Panc1 (cell line): ENCODE measurements around the gene SEPTIN8. TPM values are rescaled to one million over a fixed set of nuclear protein-coding genes. Genes with fewer than 3 reads are reported as not detected.

Experiments used
- ATAC-seq: fragments of 200-7000 bp; cut with Tn5 transposase; 2 replicates; pipeline ENCODE4 v1.9.1; 2020; ENCODE audit warnings: mild to moderate bottlenecking, moderate library complexity
- BruUV-seq: library from RNA; stranded (reverse); fragments of 400-500 nt; replicated peaks from 2 replicates; lab custom pipeline; 2021; lab: Mats Ljungman, UMichigan
- CTCF ChIA-PET: fragments of 300-600 bp; sonication (Branson Sonifier 250); formaldehyde crosslinking; loops from one replicate; lab custom pipeline; 2022; ENCODE audit warnings: antibody characterized with exemption; lab: Charles Lee
- POLR2A ChIA-PET: fragments of 300-600 bp; sonication (Branson Sonifier 250); formaldehyde crosslinking; loops from one replicate; lab custom pipeline; 2022; ENCODE audit warnings: antibody characterized with exemption; lab: Charles Lee
- DNase-seq: peaks from one replicate; pipeline ENCODE4 v3.0.0-alpha.2; 2010; ENCODE audit warnings: low read depth, low spot score
- H3K27ac ChIP-seq: 2 replicates; pipeline ENCODE4 v1.5.1; 2011; ENCODE audit warnings: mild to moderate bottlenecking, low read length, inconsistent platforms
- H3K27me3 ChIP-seq: fragments of 200-500 bp; sonication (Bioruptor generic); 2 replicates; pipeline ENCODE4 v1.6.0; 2014; ENCODE audit warnings: low read length, inconsistent platforms; ENCODE audit not compliant: control insufficient read depth, insufficient read depth
- H3K36me3 ChIP-seq: fragments of 200-500 bp; sonication (Bioruptor generic); 2 replicates; pipeline ENCODE4 v1.5.1; 2014; ENCODE audit warnings: inconsistent platforms, mild to moderate bottlenecking, low read length, moderate library complexity; ENCODE audit not compliant: control insufficient read depth, insufficient read depth
- H3K4me1 ChIP-seq: 2 replicates; pipeline ENCODE4 v1.5.1; 2011; ENCODE audit warnings: inconsistent platforms, mild to moderate bottlenecking, low read length, moderate library complexity; ENCODE audit not compliant: control insufficient read depth, insufficient read depth
- H3K4me3 ChIP-seq, 2 experiments: 2 replicates each; pipeline ENCODE4 v1.5.1; 2011 to 2012; ENCODE audit warnings: low read depth in 2 of 2, low read length in 2 of 2, mild to moderate bottlenecking in 2 of 2, inconsistent platforms in 1 of 2, moderate library complexity in 1 of 2
- H3K9me3 ChIP-seq: fragments of 200-500 bp; sonication (Bioruptor generic); 2 replicates; pipeline ENCODE4 v1.5.1; 2014; ENCODE audit warnings: low read depth, mild to moderate bottlenecking, inconsistent platforms, low read length, moderate library complexity; ENCODE audit not compliant: control insufficient read depth, insufficient read depth
- POLR2AphosphoS5 ChIP-seq: IDR thresholded peaks from 2 replicates; pipeline ENCODE4 v1.6.1; 2012; ENCODE audit warnings: mild to moderate bottlenecking, low read depth, low read length, moderate library complexity
- SIN3A ChIP-seq: IDR thresholded peaks from 2 replicates; pipeline ENCODE4 v1.6.1; 2012; ENCODE audit warnings: low read depth, mild to moderate bottlenecking, low read length, moderate library complexity, borderline replicate concordance; ENCODE audit not compliant: insufficient read depth
- TCF7L2 ChIP-seq: IDR thresholded peaks from 2 replicates; pipeline ENCODE4 v1.6.1; 2011; ENCODE audit warnings: mild to moderate bottlenecking, low read depth, low read length, inconsistent platforms
- in situ Hi-C: cut with HindIII; loops from 2 replicates; pipeline ENCODE4 v1.10.0; 2016; ENCODE audit warnings: low sequenced_read_pairs, low pct_unique_long_range_greater_than_20kb
- intact Hi-C: fragments of 100-400 bp; cut with micrococcal nuclease; formaldehyde crosslinking; loops from one replicate; pipeline ENCODE4 v1.10.0; 2022; ENCODE audit not compliant: unreplicated experiment
- total RNA-seq: library from RNA; stranded (reverse); gene quantifications from one replicate; pipeline ENCODE4 v1.2.1, GENCODE V29; 2021; ENCODE audit not compliant: unreplicated experiment
- TF ChIP-seq, protein P1 (sequence below): fragments of 450-650 bp; IDR thresholded peaks from 2 replicates; pipeline ENCODE4 v1.5.1; 2017; ENCODE audit warnings: mild to moderate bottlenecking
- TF ChIP-seq, protein P2 (sequence below), 2 experiments: IDR thresholded peaks; 2 replicates each; pipeline ENCODE4 v1.6.1; 2011 to 2012; ENCODE audit warnings: low read depth in 2 of 2, control low read depth in 1 of 2, low read length in 1 of 2, mild to moderate bottlenecking in 1 of 2, moderate library complexity in 1 of 2; ENCODE audit not compliant: insufficient read depth in 1 of 2

Gene SEPTIN8
- total RNA-seq, 1 experiment from 2014 or later = 22.8 TPM

DNA sequence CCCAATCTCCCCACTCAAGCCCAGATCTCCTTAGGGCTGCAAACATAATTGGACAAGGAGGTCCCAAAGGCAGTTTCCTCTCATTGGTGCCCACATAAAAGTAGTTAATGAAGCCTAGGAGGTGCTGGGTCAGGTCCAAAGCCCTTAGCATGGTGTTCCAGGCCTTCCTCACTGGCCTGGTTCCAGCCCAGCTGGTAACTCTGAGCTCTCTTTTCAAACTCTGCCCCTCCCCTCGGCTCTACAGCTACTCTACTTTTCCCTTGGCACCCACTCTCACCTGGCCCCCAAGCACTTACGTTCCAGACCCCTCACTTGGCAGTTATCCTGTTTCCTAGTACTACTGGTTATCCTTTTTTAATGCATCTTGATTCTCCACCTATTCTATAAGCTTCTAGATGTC, 9.9 kb downstream of the SEPTIN8 start:
- intact Hi-C loops = no loop called here
- no peaks in the 10 kb centered on the region for H3K4me1 ChIP-seq
- ATAC-seq = no peak
- H3K4me3 ChIP-seq = no peak overlapping the region
- BruUV-seq = no TSS peak
- in situ Hi-C loops = no loop called here
- H3K9me3 ChIP-seq = no peaks in the 10 kb centered on the region
- no peaks in the 10 kb centered on the region for H3K27me3 ChIP-seq
- no peak for DNase-seq
- no peak overlapping the region for H3K27ac ChIP-seq
- CTCF ChIA-PET = interaction anchor here (0.6 kb wide), 1 partner anchor 145 kb away, joined by 4 read pairs; no protein-coding TSS in a partner anchor
- TF ChIP-seq POLR2AphosphoS5 = no peak
- TF ChIP-seq, protein P1, sequence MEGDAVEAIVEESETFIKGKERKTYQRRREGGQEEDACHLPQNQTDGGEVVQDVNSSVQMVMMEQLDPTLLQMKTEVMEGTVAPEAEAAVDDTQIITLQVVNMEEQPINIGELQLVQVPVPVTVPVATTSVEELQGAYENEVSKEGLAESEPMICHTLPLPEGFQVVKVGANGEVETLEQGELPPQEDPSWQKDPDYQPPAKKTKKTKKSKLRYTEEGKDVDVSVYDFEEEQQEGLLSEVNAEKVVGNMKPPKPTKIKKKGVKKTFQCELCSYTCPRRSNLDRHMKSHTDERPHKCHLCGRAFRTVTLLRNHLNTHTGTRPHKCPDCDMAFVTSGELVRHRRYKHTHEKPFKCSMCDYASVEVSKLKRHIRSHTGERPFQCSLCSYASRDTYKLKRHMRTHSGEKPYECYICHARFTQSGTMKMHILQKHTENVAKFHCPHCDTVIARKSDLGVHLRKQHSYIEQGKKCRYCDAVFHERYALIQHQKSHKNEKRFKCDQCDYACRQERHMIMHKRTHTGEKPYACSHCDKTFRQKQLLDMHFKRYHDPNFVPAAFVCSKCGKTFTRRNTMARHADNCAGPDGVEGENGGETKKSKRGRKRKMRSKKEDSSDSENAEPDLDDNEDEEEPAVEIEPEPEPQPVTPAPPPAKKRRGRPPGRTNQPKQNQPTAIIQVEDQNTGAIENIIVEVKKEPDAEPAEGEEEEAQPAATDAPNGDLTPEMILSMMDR = no peak
- TF ChIP-seq TCF7L2 = no peak
- TF ChIP-seq, protein P2, sequence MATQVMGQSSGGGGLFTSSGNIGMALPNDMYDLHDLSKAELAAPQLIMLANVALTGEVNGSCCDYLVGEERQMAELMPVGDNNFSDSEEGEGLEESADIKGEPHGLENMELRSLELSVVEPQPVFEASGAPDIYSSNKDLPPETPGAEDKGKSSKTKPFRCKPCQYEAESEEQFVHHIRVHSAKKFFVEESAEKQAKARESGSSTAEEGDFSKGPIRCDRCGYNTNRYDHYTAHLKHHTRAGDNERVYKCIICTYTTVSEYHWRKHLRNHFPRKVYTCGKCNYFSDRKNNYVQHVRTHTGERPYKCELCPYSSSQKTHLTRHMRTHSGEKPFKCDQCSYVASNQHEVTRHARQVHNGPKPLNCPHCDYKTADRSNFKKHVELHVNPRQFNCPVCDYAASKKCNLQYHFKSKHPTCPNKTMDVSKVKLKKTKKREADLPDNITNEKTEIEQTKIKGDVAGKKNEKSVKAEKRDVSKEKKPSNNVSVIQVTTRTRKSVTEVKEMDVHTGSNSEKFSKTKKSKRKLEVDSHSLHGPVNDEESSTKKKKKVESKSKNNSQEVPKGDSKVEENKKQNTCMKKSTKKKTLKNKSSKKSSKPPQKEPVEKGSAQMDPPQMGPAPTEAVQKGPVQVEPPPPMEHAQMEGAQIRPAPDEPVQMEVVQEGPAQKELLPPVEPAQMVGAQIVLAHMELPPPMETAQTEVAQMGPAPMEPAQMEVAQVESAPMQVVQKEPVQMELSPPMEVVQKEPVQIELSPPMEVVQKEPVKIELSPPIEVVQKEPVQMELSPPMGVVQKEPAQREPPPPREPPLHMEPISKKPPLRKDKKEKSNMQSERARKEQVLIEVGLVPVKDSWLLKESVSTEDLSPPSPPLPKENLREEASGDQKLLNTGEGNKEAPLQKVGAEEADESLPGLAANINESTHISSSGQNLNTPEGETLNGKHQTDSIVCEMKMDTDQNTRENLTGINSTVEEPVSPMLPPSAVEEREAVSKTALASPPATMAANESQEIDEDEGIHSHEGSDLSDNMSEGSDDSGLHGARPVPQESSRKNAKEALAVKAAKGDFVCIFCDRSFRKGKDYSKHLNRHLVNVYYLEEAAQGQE (IDR thresholded peaks at IDR 0.05; ENCODE audit: insufficient read depth in 1 of 2, low read depth in 2 of 2, low read length in 1 of 2) = no peak
- no peak for TF ChIP-seq SIN3A
- H3K36me3 ChIP-seq = peaks cover 4% of the 10 kb centered on the region; the same call in 1 of the 2 replicates
- POLR2A ChIA-PET = no interaction called here

DNA sequence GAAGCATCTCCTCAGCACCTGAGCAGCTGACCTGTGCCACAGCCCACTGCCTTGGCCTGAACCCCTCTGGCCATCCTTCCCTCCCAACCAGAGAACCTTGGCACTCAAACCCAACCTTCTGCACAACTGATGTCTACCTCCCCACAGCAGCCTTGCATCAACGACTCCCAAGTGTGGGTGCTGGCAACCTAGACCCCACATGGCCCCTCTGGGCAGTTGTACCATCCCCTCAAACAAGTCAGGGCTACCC, 10.3 kb downstream of the SEPTIN8 start:
- CTCF ChIA-PET = interaction anchor here (0.6 kb wide), 1 partner anchor 144 kb away, joined by 4 read pairs; no protein-coding TSS in a partner anchor

More for the DNA sequence above, 10.3 kb downstream of the SEPTIN8 start:
- BruUV-seq = no TSS peak
- no peaks in the 10 kb centered on the region for H3K27me3 ChIP-seq
- in situ Hi-C loops (no loop called here), intact Hi-C loops (no loop called here)
- ATAC-seq (no peak), DNase-seq (no peak)
- H3K4me1 ChIP-seq = no peaks in the 10 kb centered on the region
- H3K9me3 ChIP-seq = no peaks in the 10 kb centered on the region
- no peak overlapping the region for H3K27ac ChIP-seq
- H3K36me3 ChIP-seq = peaks cover 4% of the 10 kb centered on the region; the same call in 1 of the 2 replicates
- H3K4me3 ChIP-seq = no peak overlapping the region
- POLR2A ChIA-PET = no interaction called here
- TF ChIP-seq, protein P1 = no peak
